ENCODE data around the gene NRG2.

Gene NRG2

DNA sequence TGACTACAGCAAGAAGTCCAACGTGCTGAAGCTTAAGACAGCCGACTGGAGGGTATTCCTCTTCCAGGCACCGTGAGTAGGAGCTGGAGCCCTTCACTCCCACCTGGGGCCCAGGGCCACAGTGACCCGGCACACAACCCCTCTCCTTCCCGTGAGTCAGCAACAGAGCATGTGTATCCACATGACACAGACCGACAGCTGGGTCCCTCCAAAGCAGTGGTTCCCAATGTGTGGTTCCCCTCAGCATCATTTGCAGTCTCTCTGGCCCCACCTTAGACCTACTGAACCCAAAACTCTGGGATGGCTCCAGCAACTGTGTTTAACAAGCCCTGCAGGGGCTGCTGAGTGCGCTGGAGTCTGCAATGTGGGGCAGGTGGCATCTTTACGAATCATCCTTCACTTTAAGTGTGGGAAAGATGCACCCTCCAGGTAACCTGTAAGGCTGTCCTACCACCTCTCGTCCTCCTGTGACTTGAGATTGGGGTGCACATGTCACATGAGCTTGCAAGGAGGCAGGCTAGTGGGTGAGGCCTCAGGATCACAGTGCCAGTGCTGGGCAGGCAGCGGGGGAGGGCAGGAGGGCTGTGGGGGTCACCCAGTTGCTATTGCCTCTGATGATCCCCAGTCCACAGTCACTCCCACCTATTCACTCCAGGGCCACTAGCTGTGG lies 205.3 kb downstream of the NRG2 start:
- DNase-seq (ENCODE audit: low read depth) = no peak

DNA sequence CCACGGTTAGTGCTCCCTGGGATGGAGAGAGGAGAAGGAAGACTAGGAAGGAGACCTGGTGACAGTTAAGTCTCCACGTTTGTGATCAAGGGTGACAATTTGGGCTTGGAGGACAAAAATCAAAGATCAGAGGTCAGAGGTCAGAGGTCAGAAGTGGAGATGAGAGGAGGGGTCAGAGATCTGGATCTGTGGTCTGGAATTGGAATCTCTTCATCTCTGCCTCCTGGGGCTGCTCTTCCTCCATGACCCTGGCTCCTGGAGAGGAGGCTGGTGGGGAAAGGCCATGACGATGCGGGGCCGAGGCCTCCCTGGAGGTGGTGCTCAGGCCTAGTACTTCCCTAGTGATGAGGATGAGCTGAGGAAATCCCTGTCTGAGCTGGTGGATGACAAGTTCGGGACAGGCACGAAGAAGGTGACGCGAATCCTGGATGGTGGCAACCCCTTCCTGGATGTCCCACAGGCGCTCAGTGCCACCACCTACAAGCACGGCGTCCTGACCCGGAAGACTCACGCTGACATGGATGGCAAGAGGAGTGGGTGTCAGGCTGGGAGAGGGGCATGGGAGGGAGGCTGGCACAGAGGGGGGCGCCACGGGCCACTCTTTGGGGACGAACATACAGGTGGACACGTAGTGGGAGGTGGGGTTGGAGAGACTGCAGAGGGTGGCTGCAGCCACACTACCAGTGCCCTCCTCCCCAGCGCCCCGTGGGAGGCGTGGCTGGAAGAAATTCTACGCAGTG lies 206.5 kb downstream of the NRG2 start:
- no peak for DNase-seq (ENCODE audit: low read depth)

GRCh38 chr5:139835656-139836055 lies 207.4 kb downstream of the NRG2 start:
- no peak for DNase-seq (ENCODE audit: low read depth)

GRCh38 chr5:139833525-139833924 lies 209.6 kb downstream of the NRG2 start:
- no peak for DNase-seq (ENCODE audit: low read depth)

DNA sequence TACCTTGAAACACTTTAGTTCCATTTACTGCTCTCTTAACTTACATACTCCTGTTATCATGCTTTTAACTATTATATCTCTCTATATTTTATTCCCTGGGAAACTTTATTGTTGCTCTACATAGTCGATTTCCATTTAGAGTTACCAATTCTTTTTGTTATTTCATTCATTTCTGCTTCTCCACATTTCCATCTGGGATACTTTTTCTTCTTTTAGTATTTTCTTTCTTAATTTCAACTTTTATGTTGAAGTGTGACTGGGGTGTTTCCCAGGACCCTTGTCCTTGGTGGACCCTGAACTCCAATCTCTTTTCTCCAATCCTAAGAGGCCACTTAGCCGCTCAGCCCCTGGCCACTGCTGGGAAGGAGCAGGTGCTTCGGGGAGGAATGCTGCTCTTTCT lies 211.5 kb downstream of the NRG2 start:
- DNase-seq (ENCODE audit: low read depth) = no peak

GRCh38 chr5:139829471-139829870 lies 213.6 kb downstream of the NRG2 start:
- no peak for DNase-seq (ENCODE audit: low read depth)

- no peak for DNase-seq (ENCODE audit: low read depth)
These were observed 214.7 kb downstream of the NRG2 start for GRCh38 chr5:139828207-139828895.

DNA sequence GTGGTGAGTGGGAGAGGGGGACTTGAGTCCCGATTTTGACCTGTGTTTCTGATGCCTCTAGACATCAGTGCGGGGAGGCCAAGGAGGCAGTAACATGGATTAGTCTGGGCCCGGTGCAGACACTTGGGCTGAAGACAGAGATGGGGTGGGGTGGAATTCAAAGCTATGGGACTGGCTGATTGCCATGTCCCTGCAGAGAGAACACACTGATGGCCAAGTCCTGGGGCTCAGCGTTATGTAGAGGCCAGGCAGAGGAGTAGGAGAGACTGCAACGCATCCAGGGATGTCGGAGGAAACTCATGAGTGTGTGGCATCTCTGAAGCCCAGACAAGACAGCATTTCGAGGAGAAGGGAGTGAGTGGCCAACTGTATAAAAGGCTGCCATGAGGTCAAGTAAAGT lies 217.4 kb downstream of the NRG2 start:
- no peak for DNase-seq (ENCODE audit: low read depth)

- no peak for DNase-seq (ENCODE audit: low read depth)
These were observed 219.2 kb downstream of the NRG2 start for GRCh38 chr5:139823757-139824355.

DNA sequence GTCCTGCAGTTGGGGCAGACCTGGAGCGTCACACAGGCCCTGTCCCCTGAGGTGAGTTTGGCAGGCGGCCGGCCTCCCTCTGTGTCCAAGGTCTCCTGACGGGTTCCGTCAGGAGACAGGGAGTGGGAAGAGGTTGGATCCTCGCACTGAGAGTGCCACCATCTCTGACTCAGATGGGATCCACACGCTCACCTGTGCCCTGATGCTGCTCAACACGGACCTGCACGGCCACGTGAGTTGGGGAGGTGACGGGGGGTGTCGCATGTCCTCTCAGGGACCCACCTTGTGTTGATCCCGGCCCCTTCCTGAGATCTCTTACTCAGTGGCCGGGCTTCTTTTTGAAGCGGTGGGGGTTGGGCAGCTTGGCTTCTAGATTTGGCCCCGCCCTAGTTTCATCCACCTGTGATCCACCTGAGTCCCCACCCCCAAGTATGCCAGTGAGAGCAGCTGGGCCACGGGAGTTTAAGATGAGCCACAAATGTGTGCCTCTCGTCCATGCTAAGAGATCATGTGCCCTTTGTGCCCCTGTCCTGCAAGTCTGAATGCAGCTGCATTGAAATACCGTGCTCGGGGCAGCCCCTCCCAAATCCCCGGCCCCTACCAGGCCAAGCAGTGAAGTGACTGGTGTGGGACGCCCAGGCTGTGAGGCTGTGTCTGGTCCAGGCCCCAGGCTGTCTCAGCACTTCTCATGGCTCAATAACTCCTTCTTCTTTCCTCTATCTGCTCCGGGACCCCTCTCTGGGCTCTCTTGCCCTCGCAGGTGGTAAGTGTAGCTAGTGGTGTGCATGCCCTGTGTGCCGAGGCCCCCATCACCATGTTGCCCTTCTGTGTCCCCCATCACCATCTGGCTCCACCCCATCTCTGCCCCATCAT lies 220.3 kb downstream of the NRG2 start:
- no peak for DNase-seq (ENCODE audit: low read depth)

- no peak for DNase-seq (ENCODE audit: low read depth)
These were observed 221.1 kb downstream of the NRG2 start for GRCh38 chr5:139821806-139822552.

DNA sequence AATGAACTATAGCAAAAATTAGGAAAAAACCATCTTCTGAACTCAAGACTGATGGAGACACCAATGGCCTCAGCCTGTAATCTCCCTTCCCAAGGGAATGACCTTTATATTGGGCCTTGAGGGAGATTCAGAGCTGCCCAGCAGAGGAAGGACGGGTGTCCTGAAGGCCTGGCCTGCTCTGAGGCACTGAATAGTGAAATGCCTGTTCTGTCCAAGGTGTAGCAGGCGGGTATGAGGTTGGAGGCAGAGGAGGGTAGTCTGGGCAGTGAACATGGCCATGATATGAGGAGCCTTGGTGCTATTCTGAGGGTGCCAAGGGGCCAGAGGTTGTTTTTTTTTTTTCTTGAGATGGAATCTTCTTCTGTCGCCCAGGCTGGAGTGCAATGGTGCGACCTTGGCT lies 222.5 kb downstream of the NRG2 start:
- DNase-seq (ENCODE audit: low read depth) = no peak

GRCh38 chr5:139820130-139820529 lies 223.0 kb downstream of the NRG2 start:
- DNase-seq (ENCODE audit: low read depth) = no peak

GRCh38 chr5:139817970-139818369 lies 225.1 kb downstream of the NRG2 start:
- DNase-seq (ENCODE audit: low read depth) = no peak

GRCh38 chr5:139817362-139817761 lies 225.7 kb downstream of the NRG2 start:
- no peak for DNase-seq (ENCODE audit: low read depth)

DNA sequence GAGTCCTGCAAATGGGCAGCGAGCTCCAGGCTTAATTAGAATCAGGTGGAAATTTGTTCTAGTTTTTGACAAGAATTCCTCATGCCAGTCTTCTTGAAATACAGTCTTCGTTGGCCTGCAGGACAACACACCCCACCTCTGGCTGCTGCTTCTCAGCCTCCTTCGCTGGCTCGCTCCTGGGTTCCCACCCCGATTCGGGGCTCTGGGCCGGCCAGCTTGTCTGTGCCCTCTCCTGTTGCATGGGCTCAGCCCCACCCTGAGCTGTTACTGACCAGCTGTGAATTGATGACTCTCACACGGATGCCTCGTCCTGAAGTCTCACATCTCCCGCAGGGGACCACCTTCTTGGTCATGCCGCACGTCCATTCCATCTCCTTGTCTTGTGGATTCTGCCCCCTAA lies 226.5 kb downstream of the NRG2 start:
- DNase-seq (ENCODE audit: low read depth) = no peak

DNA sequence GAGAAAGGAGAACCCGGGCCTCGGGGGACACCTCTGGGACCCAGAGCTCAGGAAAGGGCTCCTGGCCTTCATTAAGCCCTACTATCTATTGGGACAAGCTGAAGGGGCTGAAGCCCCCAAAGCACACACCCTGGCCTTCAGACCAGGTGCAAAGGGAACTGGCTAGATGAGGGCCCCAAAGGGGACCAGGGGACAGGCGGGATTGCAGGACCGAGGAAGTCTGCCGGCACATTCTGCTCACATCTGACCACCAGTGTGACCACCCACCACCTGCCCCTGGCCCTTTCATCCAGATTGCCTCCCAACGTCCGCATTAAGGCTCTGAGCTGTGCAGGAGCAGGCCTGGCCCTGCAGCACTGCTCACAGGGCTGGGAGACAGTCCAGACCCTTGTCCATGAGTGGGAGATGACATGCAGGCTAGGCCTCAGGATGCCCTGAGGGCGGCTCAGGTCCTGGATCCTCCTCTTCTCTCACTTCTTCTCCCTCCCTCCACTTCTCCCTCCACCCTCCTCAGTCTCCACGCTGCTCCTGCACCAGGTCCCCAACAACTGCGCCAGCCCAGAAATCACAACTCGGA lies 228.3 kb downstream of the NRG2 start:
- no peak for DNase-seq (ENCODE audit: low read depth)

DNA sequence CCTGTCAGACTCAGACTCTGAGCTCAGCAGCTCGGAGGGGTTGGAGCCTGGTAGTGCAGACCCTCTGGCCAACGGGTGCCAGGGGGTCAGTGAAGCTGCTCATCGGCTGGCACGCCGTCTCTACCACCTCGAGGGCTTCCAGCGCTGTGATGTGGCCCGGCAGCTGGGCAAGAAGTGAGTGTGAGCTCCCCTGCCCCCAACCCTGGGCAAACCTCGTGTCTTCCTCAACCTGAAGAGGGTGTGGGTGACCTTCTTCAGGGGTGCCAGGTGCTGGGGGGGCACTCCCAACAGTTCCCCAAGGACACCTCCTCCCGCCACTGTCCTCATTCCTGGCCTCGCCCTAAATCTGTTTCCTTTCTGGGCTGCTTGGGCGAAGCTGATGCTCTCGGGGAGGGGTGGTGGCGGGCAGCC lies 228.9 kb downstream of the NRG2 start:
- no peak for DNase-seq (ENCODE audit: low read depth)

- no peak for DNase-seq (ENCODE audit: low read depth)
These were observed 230.0 kb downstream of the NRG2 start for GRCh38 chr5:139812836-139813805.

DNA sequence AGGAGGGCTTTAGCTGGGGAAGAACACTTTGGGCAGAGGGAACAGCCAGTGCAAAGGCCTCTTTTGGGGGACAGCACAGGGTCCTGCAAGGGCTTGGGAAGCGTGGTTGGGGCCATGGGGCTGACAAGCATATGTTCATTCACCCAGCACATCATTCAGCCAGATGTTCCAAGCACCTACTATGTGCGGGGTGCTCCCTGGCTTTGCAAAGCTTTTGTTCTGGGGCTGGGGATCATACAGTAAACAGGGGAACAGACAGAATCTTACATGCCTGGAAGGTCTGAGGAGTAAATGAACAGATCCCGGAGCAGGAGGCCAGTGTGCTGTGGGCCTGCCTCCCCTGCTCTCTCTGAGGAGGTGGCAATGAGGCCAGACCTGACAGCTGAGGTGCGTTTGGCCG lies 230.8 kb downstream of the NRG2 start:
- DNase-seq (ENCODE audit: low read depth) = no peak
